Tibial nerve (tissue), 4 donors: ENCODE measurements around the gene RPS6KA2. TPM values are rescaled to one million over a fixed set of nuclear protein-coding genes. Genes with fewer than 3 reads are reported as not detected.

ENCODE experiments used
- DNase-seq, 2 donors: peaks; one replicate each; pipeline ENCODE4 v3.0.0-alpha.2; 2019; ENCODE audit warnings: low spot score in 2 of 2
- H3K27ac ChIP-seq, 4 donors: fragments of 200-600 bp; sonication (generic) in 3 of 4; one replicate each; pipeline ENCODE4 v1.5.1; 2017 to 2019; ENCODE audit warnings: mild to moderate bottlenecking in 1 of 4
- H3K27me3 ChIP-seq, 2 donors: fragments of 200-600 bp; sonication (generic) in 1 of 2; one replicate each; pipeline versions ENCODE4 v1.5.1 to v1.6.0; 2017 to 2019
- H3K36me3 ChIP-seq, 3 donors: fragments of 200-600 bp; sonication (generic); one replicate each; pipeline ENCODE4 v1.5.1; 2018 to 2019
- H3K4me1 ChIP-seq, 4 donors: fragments of 200-600 bp; sonication (generic) in 3 of 4; one replicate each; pipeline ENCODE4 v1.5.1; 2017 to 2019
- H3K4me3 ChIP-seq, 4 donors: fragments of 200-600 bp; sonication (generic) in 3 of 4; one replicate each; pipeline ENCODE4 v1.5.1; 2017 to 2019; ENCODE audit warnings: mild to moderate bottlenecking in 1 of 4, moderate library complexity in 1 of 4
- H3K9me3 ChIP-seq, 4 donors: fragments of 200-600 bp; sonication (generic) in 3 of 4; one replicate each; pipeline ENCODE4 v1.5.1; 2017 to 2019
- EP300 ChIP-seq, 2 donors: sonication (generic); formaldehyde crosslinking; IDR thresholded peaks; one replicate each; pipeline ENCODE4 v1.6.1; 2017; ENCODE audit warnings: antibody characterized with exemption in 2 of 2, mild to moderate bottlenecking in 1 of 2
- POLR2A ChIP-seq, 2 donors: fragments of 450-650 bp; IDR thresholded peaks; one replicate each; pipeline ENCODE4 v1.6.1; 2017; ENCODE audit warnings: antibody characterized with exemption in 2 of 2, mild to moderate bottlenecking in 2 of 2, moderate library complexity in 2 of 2
- WGBS, 2 donors: methylation state at CpG; one replicate each; pipeline ENCODE4 v1.1.5; 2018; 5-methylcytosine and 5-hydroxymethylcytosine counted together
- total RNA-seq, 4 donors: library from RNA; depleted of rRNA; stranded (reverse); fragments of >200 nt; gene quantifications; one replicate each; pipeline ENCODE4 v1.1.0, GENCODE V29; 2016
- TF ChIP-seq, protein P1 (sequence below), 5 experiments: fragments of 200-600 bp in 3 of 5; fragments of 450-650 bp in 2 of 5; sonication (generic) in 3 of 5; IDR thresholded peaks; one replicate each; pipeline ENCODE4 v1.5.1; 2016 to 2019; ENCODE audit warnings: antibody characterized with exemption in 5 of 5, mild to moderate bottlenecking in 3 of 5, moderate library complexity in 2 of 5

Gene RPS6KA2
- total RNA-seq, 4 donors from 2014 or later, result 89.6 to 153 (median 103) TPM

DNA sequence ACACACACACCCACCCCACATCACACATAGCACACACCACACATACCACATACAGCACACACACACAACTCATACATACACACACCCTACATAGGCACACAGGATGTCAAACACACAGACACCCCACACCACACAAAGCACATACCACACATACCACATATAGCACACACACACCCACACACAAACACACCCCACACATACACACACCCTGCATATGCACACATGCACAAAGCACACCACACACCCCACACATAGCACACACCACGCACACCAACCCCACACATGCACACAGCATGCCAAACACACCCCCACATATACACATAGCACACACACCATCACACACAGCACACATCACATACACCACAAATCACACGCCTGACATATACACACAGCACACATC is 119.7 kb downstream of the RPS6KA2 start:
- TF ChIP-seq POLR2A (IDR thresholded peaks at IDR 0.05) (no peak), EP300 (IDR thresholded peaks at IDR 0.05) (no peak)
- TF ChIP-seq, protein P1, sequence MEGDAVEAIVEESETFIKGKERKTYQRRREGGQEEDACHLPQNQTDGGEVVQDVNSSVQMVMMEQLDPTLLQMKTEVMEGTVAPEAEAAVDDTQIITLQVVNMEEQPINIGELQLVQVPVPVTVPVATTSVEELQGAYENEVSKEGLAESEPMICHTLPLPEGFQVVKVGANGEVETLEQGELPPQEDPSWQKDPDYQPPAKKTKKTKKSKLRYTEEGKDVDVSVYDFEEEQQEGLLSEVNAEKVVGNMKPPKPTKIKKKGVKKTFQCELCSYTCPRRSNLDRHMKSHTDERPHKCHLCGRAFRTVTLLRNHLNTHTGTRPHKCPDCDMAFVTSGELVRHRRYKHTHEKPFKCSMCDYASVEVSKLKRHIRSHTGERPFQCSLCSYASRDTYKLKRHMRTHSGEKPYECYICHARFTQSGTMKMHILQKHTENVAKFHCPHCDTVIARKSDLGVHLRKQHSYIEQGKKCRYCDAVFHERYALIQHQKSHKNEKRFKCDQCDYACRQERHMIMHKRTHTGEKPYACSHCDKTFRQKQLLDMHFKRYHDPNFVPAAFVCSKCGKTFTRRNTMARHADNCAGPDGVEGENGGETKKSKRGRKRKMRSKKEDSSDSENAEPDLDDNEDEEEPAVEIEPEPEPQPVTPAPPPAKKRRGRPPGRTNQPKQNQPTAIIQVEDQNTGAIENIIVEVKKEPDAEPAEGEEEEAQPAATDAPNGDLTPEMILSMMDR (IDR thresholded peaks at IDR 0.05), result no peak
- Histone ChIP-seq H3K4me1 (no peaks in the 10 kb centered on the region), H3K36me3 (peaks cover 2 to 78% (median 4%) of the 10 kb centered on the region in 3 donors), H3K4me3 (no peak overlapping the region), H3K27me3 (no peaks in the 10 kb centered on the region), H3K9me3 (no peaks in the 10 kb centered on the region), H3K27ac (no peak overlapping the region)
- WGBS, 2 donors, result 94% methylated on average over 2 of the region's 2 CpGs
- DNase-seq, result no peak

DNA sequence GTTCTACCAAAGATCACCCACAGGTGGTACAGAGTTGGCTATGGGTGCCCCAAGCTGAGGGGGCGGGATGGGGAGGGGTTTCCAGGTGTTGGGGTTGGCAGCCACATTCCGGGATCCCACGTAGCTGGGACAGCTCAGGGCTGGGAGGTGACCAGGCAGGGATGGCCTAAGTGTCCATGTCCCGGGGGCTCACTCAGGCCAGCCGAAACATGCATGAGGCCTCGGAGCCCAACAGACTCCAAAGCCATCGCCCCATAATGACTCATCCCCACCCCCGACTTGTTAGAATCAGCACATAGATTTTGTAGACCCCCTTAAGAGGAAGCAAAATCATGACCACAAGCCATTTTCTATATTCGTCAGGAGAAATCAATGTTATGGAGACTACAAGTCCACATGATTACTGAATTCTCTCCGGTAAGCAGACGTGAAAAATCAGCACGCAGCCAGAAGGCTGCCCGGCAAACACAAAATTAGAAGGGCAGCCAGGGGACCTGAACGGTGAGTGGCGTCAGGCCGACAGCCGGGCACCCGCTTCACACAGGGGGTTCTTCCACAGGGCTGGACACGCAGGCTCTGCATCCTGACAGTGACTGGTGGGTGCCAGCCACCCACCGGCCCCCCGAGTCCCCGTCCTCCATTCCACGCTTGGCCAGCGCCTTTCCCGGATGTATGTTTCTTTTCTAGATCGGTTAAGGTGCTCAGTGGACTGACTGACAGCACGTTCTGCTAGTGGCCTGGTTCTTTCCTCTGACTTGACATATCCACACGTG is 121.7 kb downstream of the RPS6KA2 start:
- 92 to 95% methylated on average over 26 to 28 of the region's 28 CpGs for WGBS, 2 donors
- H3K4me1 ChIP-seq, result no peaks in the 10 kb centered on the region
- no peak for DNase-seq
- no peak overlapping the region for H3K27ac ChIP-seq
- H3K4me3 ChIP-seq, result no peak overlapping the region
- no peaks in the 10 kb centered on the region for H3K9me3 ChIP-seq
- TF ChIP-seq POLR2A (IDR thresholded peaks at IDR 0.05) (no peak), EP300 (IDR thresholded peaks at IDR 0.05) (no peak)
- TF ChIP-seq, protein P1 (IDR thresholded peaks at IDR 0.05), result no peak
- H3K36me3 ChIP-seq, result peaks cover 2 to 97% (median 4%) of the 10 kb centered on the region in 3 donors
- no peaks in the 10 kb centered on the region for H3K27me3 ChIP-seq

DNA sequence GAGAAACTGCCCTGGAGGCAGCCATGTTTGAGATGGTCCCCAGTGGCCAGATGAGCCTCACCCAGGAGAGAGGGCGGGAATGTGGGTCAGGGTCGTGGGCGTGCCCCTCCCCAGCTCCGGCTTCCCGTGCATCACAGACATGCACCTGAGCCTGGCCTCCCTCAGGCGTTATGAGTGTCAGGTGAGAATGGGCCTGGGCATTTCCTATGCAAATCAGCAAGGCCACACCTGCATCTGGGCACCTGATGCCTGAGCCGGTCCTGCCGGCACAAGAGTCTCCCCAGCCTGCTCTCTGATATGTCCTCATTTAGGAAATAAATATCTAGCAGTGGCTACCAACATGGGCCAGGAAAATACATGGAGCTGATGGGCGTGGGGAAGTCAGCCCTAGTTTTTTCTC is 123.0 kb downstream of the RPS6KA2 start:
- no peak overlapping the region for H3K27ac ChIP-seq
- no peaks in the 10 kb centered on the region for H3K27me3 ChIP-seq
- 88 to 91% methylated on average over 9 of the region's 9 CpGs for WGBS, 2 donors

DNA sequence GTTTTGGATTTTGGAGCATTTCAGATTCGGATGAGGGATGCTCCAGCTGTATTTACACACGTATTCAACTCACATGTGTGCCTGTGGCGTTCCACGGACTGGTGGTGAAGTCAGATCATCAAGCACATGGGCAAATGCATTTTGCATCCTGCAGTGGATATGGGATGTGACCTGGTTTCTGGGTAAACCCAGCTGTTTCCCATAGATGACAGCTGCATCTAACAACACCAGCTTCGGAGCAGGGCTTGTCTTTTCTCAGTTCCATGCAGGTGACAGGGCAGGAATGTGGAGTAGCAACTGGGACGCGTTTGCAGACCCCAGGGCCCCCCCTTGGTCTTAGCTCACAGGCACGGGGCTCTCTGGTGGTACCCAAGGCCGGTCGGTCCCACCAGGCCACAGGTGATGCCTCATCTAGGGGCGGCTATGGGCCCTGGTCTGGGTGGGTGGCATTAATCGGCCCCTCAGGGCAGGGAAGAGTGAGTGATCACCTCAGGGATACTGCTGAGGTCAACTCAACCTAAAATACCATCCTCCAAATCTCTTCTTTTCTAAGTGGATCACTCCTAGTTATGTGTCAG is 123.8 kb downstream of the RPS6KA2 start:
- Histone ChIP-seq H3K27ac (no peak overlapping the region), H3K27me3 (no peaks in the 10 kb centered on the region), H3K4me3 (no peak overlapping the region), H3K9me3 (no peaks in the 10 kb centered on the region), H3K4me1 (no peaks in the 10 kb centered on the region), H3K36me3 (peaks cover 0 to 98% (median 2%) of the 10 kb centered on the region in 3 donors)
- TF ChIP-seq, protein P1 (IDR thresholded peaks at IDR 0.05), result no peak
- TF ChIP-seq EP300 (IDR thresholded peaks at IDR 0.05), result no peak
- TF ChIP-seq POLR2A (IDR thresholded peaks at IDR 0.05), result no peak
- 85 to 91% methylated on average over 12 of the region's 12 CpGs for WGBS, 2 donors
- no peak for DNase-seq

More for the DNA sequence above, 123.0 kb downstream of the RPS6KA2 start:
- TF ChIP-seq POLR2A (IDR thresholded peaks at IDR 0.05) (no peak), EP300 (IDR thresholded peaks at IDR 0.05) (no peak)
- TF ChIP-seq, protein P1 (IDR thresholded peaks at IDR 0.05), result no peak
- DNase-seq, result no peak
- peaks cover under 1 to 98% (median 2%) of the 10 kb centered on the region in 3 donors for H3K36me3 ChIP-seq
- no peak overlapping the region for H3K4me3 ChIP-seq
- no peaks in the 10 kb centered on the region for H3K9me3 ChIP-seq
- no peaks in the 10 kb centered on the region for H3K4me1 ChIP-seq

DNA sequence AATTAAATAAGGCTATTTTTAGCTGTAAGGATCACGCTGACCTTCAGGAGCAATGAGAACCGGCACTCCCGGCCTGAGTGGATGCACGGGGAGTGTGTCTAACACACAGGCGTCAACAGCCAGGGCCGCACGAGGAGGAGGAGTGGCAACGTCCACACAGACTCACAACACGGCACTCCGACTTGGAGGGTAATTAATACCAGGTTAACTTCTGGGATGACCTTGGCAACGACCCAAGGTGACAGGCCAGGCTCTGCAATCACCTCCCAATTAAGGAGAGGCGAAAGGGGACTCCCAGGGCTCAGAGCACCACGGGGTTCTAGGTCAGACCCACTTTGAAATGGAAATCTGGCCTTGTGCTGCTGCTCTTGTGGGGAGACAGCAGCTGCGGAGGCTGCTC is 124.6 kb downstream of the RPS6KA2 start:
- no peaks in the 10 kb centered on the region for H3K4me1 ChIP-seq
- H3K4me3 ChIP-seq, result no peak overlapping the region
- DNase-seq, result no peak
- no peak overlapping the region for H3K27ac ChIP-seq
- no peaks in the 10 kb centered on the region for H3K27me3 ChIP-seq
- TF ChIP-seq EP300 (IDR thresholded peaks at IDR 0.05) (no peak), POLR2A (IDR thresholded peaks at IDR 0.05) (no peak)
- TF ChIP-seq, protein P1 (IDR thresholded peaks at IDR 0.05), result no peak
- WGBS, 2 donors, result 59 to 63% methylated on average over 14 of the region's 14 CpGs
- peaks cover 0 to 98% (median 2%) of the 10 kb centered on the region in 3 donors for H3K36me3 ChIP-seq
- H3K9me3 ChIP-seq, result no peaks in the 10 kb centered on the region
